Sigmoid colon (tissue), 7 donors: Measurements from ENCODE around the gene NAT10. TPM values are rescaled to one million over a fixed set of nuclear protein-coding genes. Genes with fewer than 3 reads are reported as not detected.

Source experiments
- DNase-seq: peaks from one replicate; pipeline ENCODE4 v3.0.0-alpha.2; 2019
- H3K27ac ChIP-seq, 4 donors: fragments of 200-600 bp; sonication (generic); one replicate each; pipeline ENCODE4 v1.5.1; 2016 to 2019; ENCODE audit warnings: mild to moderate bottlenecking in 1 of 4
- H3K27me3 ChIP-seq, 3 donors: fragments of 200-600 bp; sonication (generic); one replicate each; pipeline ENCODE4 v1.5.1; 2019; ENCODE audit warnings: mild to moderate bottlenecking in 1 of 3
- H3K36me3 ChIP-seq, 4 donors: fragments of 200-600 bp; sonication (generic); one replicate each; pipeline ENCODE4 v1.5.1; 2016 to 2019
- H3K4me1 ChIP-seq, 4 donors: fragments of 200-600 bp; sonication (generic); one replicate each; pipeline ENCODE4 v1.5.1; 2017 to 2019
- H3K4me3 ChIP-seq, 4 donors: fragments of 200-600 bp; sonication (generic); one replicate each; pipeline ENCODE4 v1.5.1; 2017 to 2019; ENCODE audit warnings: mild to moderate bottlenecking in 2 of 4, moderate library complexity in 1 of 4
- H3K9me3 ChIP-seq, 4 donors: fragments of 200-600 bp in 3 of 4; sonication (generic) in 3 of 4; one replicate each; pipeline versions ENCODE4 v1.5.1 to v1.6.1; 2013 to 2019
- CTCF ChIP-seq, 4 experiments: fragments of 450-650 bp in 3 of 4; fragments of 200-600 bp in 1 of 4; IDR thresholded peaks; one replicate each; pipeline ENCODE4 v1.5.1; 2016 to 2019; ENCODE audit warnings: antibody characterized with exemption in 4 of 4, mild to moderate bottlenecking in 3 of 4, moderate library complexity in 2 of 4
- EP300 ChIP-seq, 4 donors: sonication (generic); formaldehyde crosslinking; IDR thresholded peaks; one replicate each; pipeline ENCODE4 v1.6.1; 2017; ENCODE audit warnings: antibody characterized with exemption in 4 of 4
- POLR2A ChIP-seq, 2 donors: fragments of 450-650 bp; IDR thresholded peaks; one replicate each; pipeline ENCODE4 v1.6.1; 2016; ENCODE audit warnings: antibody characterized with exemption in 2 of 2, mild to moderate bottlenecking in 2 of 2, moderate library complexity in 2 of 2
- POLR2AphosphoS5 ChIP-seq, 4 donors: sonication (generic); formaldehyde crosslinking; IDR thresholded peaks; one replicate each; pipeline ENCODE4 v1.6.1; 2017; ENCODE audit warnings: antibody characterized with exemption in 4 of 4
- WGBS, 2 donors: extraction: QIAGEN DNeasy Blood & Tissue Kit; methylation state at CpG; one replicate each; pipeline ENCODE4 v1.1.7; 2013; 5-methylcytosine and 5-hydroxymethylcytosine counted together
- intact Hi-C: fragments of 100-400 bp; cut with DNase I; formaldehyde crosslinking; loops from one replicate; pipeline ENCODE4 v1.15.1; 2023
- polyA plus RNA-seq, 3 donors: library from polyadenylated mRNA; stranded (reverse); fragments of 200-250 nt; gene quantifications; one replicate each; pipeline ENCODE4 v1.2.3, GENCODE V29; 2013
- total RNA-seq, 4 donors: library from RNA; depleted of rRNA; stranded (reverse); fragments of >200 nt; gene quantifications; one replicate each; pipeline ENCODE4 v1.1.0, GENCODE V29; 2016
- donor health status: healthy with polysubstance abuse.
- donor health status: Bipolar disorder and iron deficiency.
- donor health status: healthy.

NAT10 gene
- total and polyA plus RNA-seq, 7 donors = 5.3 to 35.4 (median 17.4) TPM

- intact Hi-C loops = no loop called here
- DNase-seq = no peak
- Histone ChIP-seq H3K36me3 (peaks cover 0 to 13% (median 0%) of the 10 kb centered on the region in 4 donors), H3K9me3 (no peaks in the 10 kb centered on the region), H3K27ac (no peak overlapping the region), H3K4me1 (peaks cover 0 to 29% (median 25%) of the 10 kb centered on the region in 4 donors), H3K27me3 (no peaks in the 10 kb centered on the region), H3K4me3 (no peak overlapping the region)
- 60 to 71% methylated on average over 6 of the region's 6 CpGs for whole genome bisulfite sequencing, 2 donors
- TF ChIP-seq POLR2AphosphoS5 (IDR thresholded peaks at IDR 0.05) (no peak), EP300 (IDR thresholded peaks at IDR 0.05) (no peak), POLR2A (IDR thresholded peaks at IDR 0.05) (no peak), CTCF (IDR thresholded peaks at IDR 0.05) (no peak)
These were observed 53.2 kb downstream of the NAT10 start for GRCh38 chr11:34158661-34159060.

- Histone ChIP-seq H3K4me1 (peaks cover 0 to 18% (median 14%) of the 10 kb centered on the region in 4 donors), H3K4me3 (no peak overlapping the region), H3K27me3 (no peaks in the 10 kb centered on the region), H3K9me3 (no peaks in the 10 kb centered on the region), H3K27ac (no peak overlapping the region), H3K36me3 (peaks cover 0 to 13% (median 0%) of the 10 kb centered on the region in 4 donors)
- DNase-seq = no peak
- intact Hi-C loops = loop anchor here (5.0 kb wide), 1 partner anchor 288 kb away; no protein-coding TSS in a partner anchor
- 88 to 93% methylated on average over 22 of the region's 22 CpGs for WGBS, 2 donors
- TF ChIP-seq EP300 (IDR thresholded peaks at IDR 0.05) (no peak), POLR2A (IDR thresholded peaks at IDR 0.05) (no peak), POLR2AphosphoS5 (IDR thresholded peaks at IDR 0.05) (no peak), CTCF (IDR thresholded peaks at IDR 0.05) (no peak)
These were observed 54.8 kb downstream of the NAT10 start for GRCh38 chr11:34160049-34160721.

GRCh38 chr11:34160791-34161190 is 55.4 kb downstream of the NAT10 start:
- Histone ChIP-seq H3K36me3 (peaks cover 0 to 13% (median 0%) of the 10 kb centered on the region in 4 donors), H3K27me3 (no peaks in the 10 kb centered on the region), H3K27ac (no peak overlapping the region), H3K4me3 (no peak overlapping the region), H3K9me3 (no peaks in the 10 kb centered on the region), H3K4me1 (peaks cover 0 to 12% (median 8%) of the 10 kb centered on the region in 4 donors)
- no peak for DNase-seq
- WGBS, 2 donors = 86% methylated on average over 18 of the region's 18 CpGs
- intact Hi-C loops = loop anchor here (5.0 kb wide), 1 partner anchor 288 kb away; no protein-coding TSS in a partner anchor
- TF ChIP-seq CTCF (IDR thresholded peaks at IDR 0.05) (no peak), POLR2AphosphoS5 (IDR thresholded peaks at IDR 0.05) (no peak), POLR2A (IDR thresholded peaks at IDR 0.05) (no peak), EP300 (IDR thresholded peaks at IDR 0.05) (no peak)

GRCh38 chr11:34161361-34161760 is 55.9 kb downstream of the NAT10 start:
- Histone ChIP-seq H3K4me1 (peaks cover 0 to 6% (median 2%) of the 10 kb centered on the region in 4 donors), H3K9me3 (no peaks in the 10 kb centered on the region), H3K4me3 (no peak overlapping the region), H3K36me3 (peaks cover 0 to 13% (median 0%) of the 10 kb centered on the region in 4 donors), H3K27me3 (no peaks in the 10 kb centered on the region), H3K27ac (no peak overlapping the region)
- TF ChIP-seq POLR2AphosphoS5 (IDR thresholded peaks at IDR 0.05) (no peak), EP300 (IDR thresholded peaks at IDR 0.05) (no peak), POLR2A (IDR thresholded peaks at IDR 0.05) (no peak), CTCF (IDR thresholded peaks at IDR 0.05) (no peak)
- WGBS, 2 donors = 87 to 93% methylated on average over 6 of the region's 6 CpGs
- intact Hi-C loops = loop anchor here (5.0 kb wide), 1 partner anchor 289 kb away; no protein-coding TSS in a partner anchor
- DNase-seq = no peak
